A549 treated with CpdA at 1 μM for 4 hours (cell line): ENCODE measurements around the gene MARVELD1. TPM values are rescaled to one million over a fixed set of nuclear protein-coding genes. Genes with fewer than 3 reads are reported as not detected.

ENCODE experiments used
- total RNA-seq: library from RNA; stranded (reverse); fragments of 200-300 nt; extraction: Qiagen RNA extraction; gene quantifications from 5 replicates; pipeline ENCODE4 v1.2.3, GENCODE V29; 2022; ENCODE audit warnings: low read depth

The MARVELD1 gene
- total RNA-seq = 34.9 to 44.0 TPM (median 37.7 TPM) in 5 replicates

DNA sequence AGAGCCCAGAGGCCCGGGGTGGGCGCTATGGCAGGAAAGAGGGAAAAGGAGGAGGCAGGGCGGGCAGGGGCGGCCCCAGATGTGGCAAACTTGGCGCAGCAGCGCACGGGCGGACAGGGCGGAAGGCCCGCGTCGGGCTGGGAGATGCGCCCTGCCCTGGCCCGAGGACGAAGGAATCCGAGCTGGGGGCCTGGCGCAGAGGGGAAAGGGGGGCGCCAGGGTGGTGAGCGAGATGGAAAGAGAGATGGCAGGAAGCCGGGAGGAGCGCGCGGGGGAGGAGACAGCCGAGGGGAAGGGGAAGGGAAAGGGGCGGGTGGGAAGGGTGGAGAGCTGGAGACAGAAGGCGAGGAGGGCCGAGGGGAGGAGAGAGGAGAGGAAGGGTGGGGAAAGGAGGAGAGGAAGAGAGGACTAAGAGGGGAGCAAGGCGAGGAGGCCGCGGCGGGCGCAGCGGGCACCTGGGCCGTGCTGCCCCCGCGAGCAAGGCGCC lies at the start of gene MARVELD1:
MARVELD1 (plus strand) TSS at position 392 of the 487 bp plus-strand sequence. CDS start 147 bp downstream, outside the sequence.

DNA sequence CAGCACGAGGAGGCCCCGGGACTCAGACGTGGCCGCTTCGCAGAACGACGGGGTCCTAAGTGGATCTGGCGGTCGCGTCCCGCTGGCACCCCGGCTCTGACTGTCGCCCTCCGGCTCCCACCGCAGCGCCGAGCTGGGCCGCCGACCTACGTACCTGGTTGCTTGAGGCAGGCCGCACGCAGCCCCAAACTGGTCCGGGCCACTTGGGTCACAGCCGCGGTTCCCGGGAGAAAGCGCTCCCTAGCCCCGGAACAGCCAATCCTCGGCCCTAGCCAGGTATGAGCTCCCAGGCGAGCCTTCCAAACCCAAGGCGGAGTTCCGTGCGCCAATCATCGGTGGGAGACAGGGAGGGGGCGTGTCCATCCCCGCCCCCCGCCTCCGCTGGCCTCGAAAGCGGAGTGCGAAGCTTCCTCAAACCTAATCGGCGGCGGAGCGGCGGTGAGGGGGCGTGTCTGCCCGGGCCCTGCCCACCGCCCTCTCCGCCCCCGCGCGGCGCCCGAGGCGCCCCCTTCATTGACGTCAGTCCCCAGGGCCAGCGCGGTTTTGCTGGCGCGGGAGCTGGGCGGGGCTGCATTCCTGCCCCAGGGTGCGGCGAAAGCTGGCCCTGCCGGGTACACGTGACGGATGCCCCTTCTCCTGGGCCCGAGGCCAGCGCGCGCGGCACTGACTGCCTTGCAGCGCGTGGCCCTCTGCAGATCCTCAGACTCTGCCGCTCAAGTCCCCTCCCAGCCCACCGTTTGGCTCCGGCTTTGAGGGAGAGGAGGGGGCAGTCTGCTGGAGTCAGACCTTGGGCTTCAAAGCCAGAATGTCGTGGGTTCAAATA lies 26.4 kb upstream of the MARVELD1 start, which contains the start of gene AVPI1:
AVPI1 (minus strand) TSS at position 280 of the 823 bp plus-strand sequence. CDS start 7,336 bp downstream, outside the sequence.

GRCh38 chr10:97736902-97737769 lies 23.6 kb downstream of the MARVELD1 start, which contains the start of gene ZFYVE27:
Gene ZFYVE27, plus strand, starts transcription at chr10:97737128. Its CDS starts 1,350 bp downstream, at chr10:97738478.

Other genes starting within 250 kb of the MARVELD1 start
- 43.9 to 50.0 TPM (median 45.7 TPM) in 5 replicates for gene MMS19, start 215.3 kb upstream of the MARVELD1 start, total RNA-seq
- 12.0 to 19.6 TPM (median 19.1 TPM) in 5 replicates for gene UBTD1, start 214.8 kb upstream of the MARVELD1 start, total RNA-seq
- 2.5 to 4.8 TPM (median 4.0 TPM) in 5 replicates for gene ANKRD2, start 141.0 kb upstream of the MARVELD1 start, total RNA-seq
- 0.81 to 2.0 TPM (median 1.3 TPM) in 5 replicates for gene HOGA1, start 129.3 kb upstream of the MARVELD1 start, total RNA-seq
- gene C10orf62, start 124.0 kb upstream of the MARVELD1 start, total RNA-seq = 0.12 TPM in 1 of 5 replicates, not detected in the others
- gene MORN4, start 80.2 kb upstream of the MARVELD1 start, total RNA-seq = 3.7 to 9.1 TPM (median 7.8 TPM) in 5 replicates
- gene PI4K2A, start 73.1 kb upstream of the MARVELD1 start, total RNA-seq = 25.8 to 31.9 TPM (median 30.9 TPM) in 5 replicates
- gene AVPI1, start 26.5 kb upstream of the MARVELD1 start, total RNA-seq = 62.7 to 115 TPM (median 89.2 TPM) in 5 replicates
- gene ZFYVE27, start 23.4 kb downstream of the MARVELD1 start, total RNA-seq = 20.9 to 25.1 TPM (median 23.4 TPM) in 5 replicates
- 1.2 to 3.0 TPM (median 2.4 TPM) in 5 replicates for gene SFRP5, start 58.3 kb downstream of the MARVELD1 start, total RNA-seq
- gene GOLGA7B, start 136.1 kb downstream of the MARVELD1 start, total RNA-seq = 3.6 to 6.0 TPM (median 4.7 TPM) in 5 replicates